BLaER1 treated with 17β-estradiol and CSF1 and Interleukin-3, amounts not matched to agents 10 nM and 100 nM (cell line): ENCODE measurements around the gene BMP2K.
"Not testable (repeated sequence)": the region's sequence is repeated elsewhere in the genome, so short reads cannot be mapped to it uniquely, and the experiment has no call there.

Experiments
- H3K27ac ChIP-seq, 11 experiments: shearing (Covaris generic); formaldehyde crosslinking; 2 replicates each; pipeline ENCODE4 v1.8.1; 2022
- H3K27me3 ChIP-seq, 11 experiments: shearing (Covaris generic); formaldehyde crosslinking; 2 replicates each; pipeline ENCODE4 v1.8.1; 2022
- H3K36me3 ChIP-seq, 11 experiments: shearing (Covaris generic); formaldehyde crosslinking; 2 replicates each; pipeline ENCODE4 v1.8.1; 2022
- H3K4me1 ChIP-seq, 10 experiments: shearing (Covaris generic); formaldehyde crosslinking; 2 replicates each; pipeline ENCODE4 v1.8.1; 2022
- H3K4me2 ChIP-seq, 11 experiments: shearing (Covaris generic); formaldehyde crosslinking; 2 replicates each; pipeline ENCODE4 v1.8.1; 2022
- H3K4me3 ChIP-seq, 10 experiments: shearing (Covaris generic); formaldehyde crosslinking; 2 replicates each; pipeline ENCODE4 v1.8.1; 2022
- H3K9ac ChIP-seq, 11 experiments: shearing (Covaris generic); formaldehyde crosslinking; 2 replicates each; pipeline ENCODE4 v1.8.1; 2022
- H3K9me3 ChIP-seq, 11 experiments: shearing (Covaris generic); formaldehyde crosslinking; replicated peaks in 1 of 11; 2 replicates each; pipeline ENCODE4 v1.8.1; 2022
- H4K20me1 ChIP-seq, 11 experiments: shearing (Covaris generic); formaldehyde crosslinking; 2 replicates each; pipeline ENCODE4 v1.8.1; 2022
- Cebpa-rat ChIP-seq, 11 experiments: shearing (Covaris generic); IDR thresholded peaks; 2 replicates each; pipeline ENCODE4 v1.8.1; 2022

The BMP2K gene

GRCh38 chr4:78845472-78845871 is 69.3 kb downstream of the BMP2K start:
- H3K36me3 ChIP-seq = peaks cover 31 to 99% (median 83%) of the 10 kb centered on the region in 11 experiments

DNA sequence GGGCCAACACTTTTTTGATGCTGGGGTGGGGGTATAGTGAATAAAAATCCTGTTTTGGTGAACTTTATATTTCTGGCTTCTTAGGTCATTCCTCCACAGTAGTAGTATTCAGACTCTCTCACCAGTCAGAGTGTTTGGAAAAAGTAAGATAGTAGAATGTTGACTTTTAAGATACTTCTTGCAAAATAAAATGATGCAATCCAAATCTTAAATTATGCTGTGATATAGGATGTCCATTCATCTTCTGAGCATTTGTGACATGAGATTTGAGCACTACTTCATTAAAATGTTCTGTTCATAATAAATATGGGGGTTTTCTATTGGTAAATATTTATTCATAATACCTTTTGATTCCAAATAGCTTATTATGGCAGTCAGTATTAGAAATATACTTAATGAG is 70.1 kb downstream of the BMP2K start:
- Histone ChIP-seq H3K27ac (peak overlapping the region in 2 of 11 experiments; percentile 35; a peak in 2 of 22 replicates), H3K9me3 (no peaks in the 10 kb centered on the region), H3K27me3 (no peaks in the 10 kb centered on the region), H3K4me3 (no peak overlapping the region), H3K9ac (no peak overlapping the region), H3K4me1 (peaks cover 0 to 41% (median 3%) of the 10 kb centered on the region in 10 experiments; a peak in 7 of 20 replicates), H3K36me3 (peaks cover 38 to 99% (median 85%) of the 10 kb centered on the region in 11 experiments), H3K4me2 (no peak overlapping the region), H4K20me1 (peaks cover 0 to 100% (median 30%) of the 10 kb centered on the region in 11 experiments; a peak in 14 of 22 replicates)
- TF ChIP-seq Cebpa-rat (IDR thresholded peaks at IDR 0.05) = no peak

More at GRCh38 chr4:78845472-78845871, 69.3 kb downstream of the BMP2K start:
- H3K9me3 ChIP-seq = no peaks in the 10 kb centered on the region
- no peak overlapping the region for H3K4me3 ChIP-seq
- no peak overlapping the region for H3K4me2 ChIP-seq
- H4K20me1 ChIP-seq = peaks cover 0 to 100% (median 37%) of the 10 kb centered on the region in 11 experiments; a peak in 14 of 22 replicates
- peaks cover 0 to 45% (median 3%) of the 10 kb centered on the region in 10 experiments; a peak in 7 of 20 replicates for H3K4me1 ChIP-seq
- H3K27ac ChIP-seq = peak overlapping the region in 1 of 11 experiments; percentile 30; a peak in 1 of 22 replicates
- no peak for TF ChIP-seq Cebpa-rat (IDR thresholded peaks at IDR 0.05)
- no peak overlapping the region for H3K9ac ChIP-seq
- no peaks in the 10 kb centered on the region for H3K27me3 ChIP-seq

DNA sequence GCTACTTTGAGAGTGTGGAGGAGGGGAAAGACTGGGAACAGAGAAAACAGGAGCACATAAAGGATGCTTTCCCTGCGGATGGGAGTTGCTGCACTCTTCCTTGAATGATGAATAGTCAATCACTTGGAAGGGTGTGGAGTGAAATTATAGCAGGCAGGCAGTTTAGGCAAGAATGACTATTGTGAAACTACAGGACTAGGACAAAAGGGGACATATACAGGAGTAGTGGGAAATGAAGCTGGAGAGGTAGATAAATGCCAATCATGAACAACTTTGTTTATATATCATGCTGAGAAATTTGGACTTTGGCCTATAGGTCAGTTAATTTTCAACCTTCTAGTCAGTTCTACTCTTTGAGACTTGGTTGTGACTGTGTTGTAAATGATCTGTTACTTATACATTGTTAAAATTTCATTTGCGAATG is 86.2 kb downstream of the BMP2K start:
- H3K27ac ChIP-seq = no peak overlapping the region; a peak in 1 of 22 replicates
- no peaks in the 10 kb centered on the region for H3K4me1 ChIP-seq
- no peak overlapping the region for H3K4me3 ChIP-seq
- H3K36me3 ChIP-seq = peaks cover 44 to 92% (median 75%) of the 10 kb centered on the region in 11 experiments
- H3K9ac ChIP-seq = 0 out of 22 replicates have a peak overlapping the region, but pooled peaks of 1 of the 11 experiments have one; percentile 12
- peaks cover 0 to 100% (median 42%) of the 10 kb centered on the region in 11 experiments; a peak in 15 of 22 replicates for H4K20me1 ChIP-seq
- H3K4me2 ChIP-seq = no peak overlapping the region
- H3K27me3 ChIP-seq = no peaks in the 10 kb centered on the region
- no peaks in the 10 kb centered on the region for H3K9me3 ChIP-seq
- no peak for TF ChIP-seq Cebpa-rat (IDR thresholded peaks at IDR 0.05)

DNA sequence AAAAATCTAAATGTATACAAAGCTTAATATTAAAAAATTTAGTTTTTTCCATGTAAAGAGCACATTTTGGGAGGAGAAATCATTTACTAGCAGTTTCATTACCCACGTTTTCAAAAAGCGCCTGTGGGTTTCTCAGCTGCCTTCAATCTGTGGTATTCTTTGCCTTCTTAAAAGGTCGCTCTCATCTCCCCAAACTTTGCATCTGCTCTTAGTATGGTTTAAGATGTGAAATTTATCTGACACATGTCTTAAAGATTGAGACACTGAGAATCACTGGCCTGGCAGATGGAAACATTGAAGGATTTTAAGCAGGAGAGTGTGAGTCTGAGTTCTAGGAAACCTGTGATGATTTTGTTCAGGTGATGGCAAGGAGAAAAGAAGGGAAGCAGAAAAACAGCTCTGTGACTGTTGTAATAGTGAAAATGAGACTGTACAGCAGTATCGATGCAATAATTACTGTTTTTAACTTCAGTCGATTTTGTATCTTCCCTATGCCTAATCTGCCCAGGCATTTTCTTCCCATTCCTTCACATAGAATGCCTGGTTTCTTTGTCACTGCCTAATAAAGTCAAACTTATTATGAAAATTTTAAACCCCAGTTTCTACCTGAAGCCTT is 87.2 kb downstream of the BMP2K start:
- Histone ChIP-seq H3K27ac (0 out of 22 replicates have a peak overlapping the region, but pooled peaks of 1 of the 11 experiments have one; percentile 8), H4K20me1 (peaks cover 0 to 100% (median 48%) of the 10 kb centered on the region in 11 experiments; a peak in 15 of 22 replicates), H3K4me3 (no peak overlapping the region), H3K9me3 (no peaks in the 10 kb centered on the region), H3K27me3 (no peaks in the 10 kb centered on the region), H3K4me1 (no peaks in the 10 kb centered on the region), H3K36me3 (peaks cover 54 to 95% (median 81%) of the 10 kb centered on the region in 11 experiments), H3K9ac (0 out of 22 replicates have a peak overlapping the region, but pooled peaks of 1 of the 11 experiments have one; percentile 3), H3K4me2 (no peak overlapping the region)
- no peak for TF ChIP-seq Cebpa-rat (IDR thresholded peaks at IDR 0.05)

DNA sequence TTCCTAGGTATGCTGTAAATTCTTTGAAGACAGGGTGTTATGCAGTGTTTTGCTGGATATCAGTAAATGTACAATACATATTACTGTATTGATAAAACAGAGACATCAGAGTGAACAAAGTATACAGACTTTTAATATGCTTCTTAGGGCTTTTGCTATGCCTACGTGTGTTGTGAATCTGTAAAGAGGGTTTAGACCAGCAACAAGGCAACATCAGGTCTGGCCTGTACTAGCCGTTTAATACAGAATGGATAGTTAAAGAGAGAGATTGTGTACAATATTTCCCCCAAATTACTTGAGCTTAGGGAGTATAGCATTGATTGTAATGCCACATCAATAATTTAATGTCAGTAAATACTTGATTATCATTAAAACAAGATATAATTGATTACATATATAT is 87.8 kb downstream of the BMP2K start:
- no peaks in the 10 kb centered on the region for H3K4me1 ChIP-seq
- H3K9ac ChIP-seq = no peak overlapping the region
- H3K9me3 ChIP-seq = no peaks in the 10 kb centered on the region
- TF ChIP-seq Cebpa-rat (IDR thresholded peaks at IDR 0.05) = no peak
- H3K4me3 ChIP-seq = no peak overlapping the region
- no peaks in the 10 kb centered on the region for H3K27me3 ChIP-seq
- H3K4me2 ChIP-seq = no peak overlapping the region
- peaks cover 61 to 97% (median 85%) of the 10 kb centered on the region in 11 experiments for H3K36me3 ChIP-seq
- peaks cover 0 to 100% (median 54%) of the 10 kb centered on the region in 11 experiments; a peak in 15 of 22 replicates for H4K20me1 ChIP-seq
- no peak overlapping the region for H3K27ac ChIP-seq

DNA sequence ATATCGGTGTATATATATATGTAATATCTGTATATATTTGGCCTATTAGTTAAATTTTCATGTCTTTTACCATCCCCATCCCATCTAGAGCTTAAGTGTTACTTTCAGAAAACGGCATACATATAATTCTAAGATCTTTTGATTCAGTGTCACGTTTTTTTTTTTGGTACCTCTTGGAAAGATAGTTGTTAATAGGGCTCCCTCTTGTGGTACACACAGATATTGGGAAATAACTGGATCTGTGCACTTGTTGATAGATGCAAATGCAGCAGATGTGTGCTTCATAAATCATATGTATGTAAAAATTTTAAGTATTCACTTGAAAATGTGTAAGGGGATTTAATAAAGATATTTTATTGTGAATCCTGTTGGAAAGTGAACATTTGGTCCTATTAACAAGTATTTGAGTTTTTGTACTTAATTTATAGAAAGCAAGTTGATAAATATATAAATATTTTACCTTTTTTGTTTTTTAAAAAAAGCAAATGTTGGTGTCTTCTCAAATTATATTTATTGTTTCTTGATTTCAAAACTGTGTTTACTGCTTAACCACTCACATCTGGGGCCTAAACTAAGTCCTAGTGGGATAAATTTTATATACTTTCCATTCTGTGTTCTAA is 88.4 kb downstream of the BMP2K start:
- Histone ChIP-seq H3K4me1 (no peaks in the 10 kb centered on the region), H3K27ac (no peak overlapping the region), H3K9me3 (no peaks in the 10 kb centered on the region), H3K27me3 (no peaks in the 10 kb centered on the region), H3K9ac (no peak overlapping the region; a peak in 1 of 22 replicates), H3K36me3 (peaks cover 61 to 97% (median 86%) of the 10 kb centered on the region in 11 experiments), H3K4me3 (no peak overlapping the region), H4K20me1 (peaks cover 0 to 100% (median 58%) of the 10 kb centered on the region in 11 experiments; a peak in 15 of 22 replicates), H3K4me2 (no peak overlapping the region)
- peak in 2 of 11 experiments; percentile 22 to 34; a peak in 1 of 22 replicates for TF ChIP-seq Cebpa-rat (IDR thresholded peaks at IDR 0.05)

DNA sequence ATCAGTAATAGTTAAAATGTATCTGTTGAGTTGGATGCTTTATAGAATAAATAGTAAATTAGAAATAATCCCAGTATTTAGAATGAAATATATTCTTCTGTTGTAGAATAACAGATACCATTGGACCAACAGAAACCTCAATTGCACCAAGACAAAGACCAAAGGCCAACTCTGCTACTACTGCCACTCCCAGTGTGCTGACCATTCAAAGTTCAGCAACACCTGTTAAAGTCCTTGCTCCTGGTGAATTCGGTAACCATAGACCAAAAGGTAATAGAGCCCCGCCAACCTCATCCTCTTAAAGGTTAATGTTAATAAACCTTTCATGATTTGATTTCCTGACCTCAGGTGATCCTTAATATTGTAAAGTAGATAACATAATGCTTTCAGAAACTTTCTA is 89.3 kb downstream of the BMP2K start:
- H3K36me3 ChIP-seq = peaks cover 51 to 97% (median 85%) of the 10 kb centered on the region in 11 experiments
- no peak for TF ChIP-seq Cebpa-rat (IDR thresholded peaks at IDR 0.05)
- no peaks in the 10 kb centered on the region for H3K4me1 ChIP-seq
- no peaks in the 10 kb centered on the region for H3K27me3 ChIP-seq
- H3K9ac ChIP-seq = no peak overlapping the region
- peaks cover 0 to 100% (median 56%) of the 10 kb centered on the region in 11 experiments; a peak in 15 of 22 replicates for H4K20me1 ChIP-seq
- H3K27ac ChIP-seq = no peak overlapping the region
- H3K4me3 ChIP-seq = no peak overlapping the region
- no peaks in the 10 kb centered on the region for H3K9me3 ChIP-seq
- H3K4me2 ChIP-seq = no peak overlapping the region

- peaks cover 0 to 100% (median 52%) of the 10 kb centered on the region in 11 experiments; a peak in 14 of 22 replicates for H4K20me1 ChIP-seq
- H3K27me3 ChIP-seq, H3K4me1 ChIP-seq, H3K4me2 ChIP-seq, H3K4me3 ChIP-seq, H3K27ac ChIP-seq, H3K9me3 ChIP-seq, H3K9ac ChIP-seq: not testable (repeated sequence)
- peaks cover 72 to 98% (median 90%) of the 10 kb centered on the region in 11 experiments for H3K36me3 ChIP-seq
Observed at GRCh38 chr4:78868712-78869111, 92.6 kb downstream of the BMP2K start.

GRCh38 chr4:78870056-78870455 is 93.9 kb downstream of the BMP2K start:
- Histone ChIP-seq H3K36me3 (peaks cover 80 to 100% (median 100%) of the 10 kb centered on the region in 11 experiments), H3K27me3 (no peaks in the 10 kb centered on the region), H3K4me3 (no peak overlapping the region), H3K4me2 (no peak overlapping the region), H3K9me3 (no peaks in the 10 kb centered on the region), H3K4me1 (no peaks in the 10 kb centered on the region), H3K27ac (no peak overlapping the region), H3K9ac (no peak overlapping the region), H4K20me1 (peaks cover 0 to 100% (median 46%) of the 10 kb centered on the region in 11 experiments; a peak in 13 of 22 replicates)
- no peak for TF ChIP-seq Cebpa-rat (IDR thresholded peaks at IDR 0.05)
